OCI-LY3 (cell line): Measurements from ENCODE around the gene OR1F1.

Experiments
- H2AFZ ChIP-seq: fragments of 200-600, 300-600 bp; shearing (Covaris generic); 2 replicates; pipeline ENCODE4 v1.6.0; 2014; ENCODE audit warnings: antibody characterized with exemption, low read depth, low read length
- H3K27ac ChIP-seq: fragments of 200-600, 300-600 bp; sonication (generic); 2 replicates; pipeline ENCODE4 v1.5.1; 2014; ENCODE audit warnings: mild to moderate bottlenecking, low read length, moderate library complexity, mixed read lengths
- H3K27me3 ChIP-seq: fragments of 200-600, 300-600 bp; sonication (generic); 2 replicates; pipeline ENCODE4 v1.6.1; 2014; ENCODE audit warnings: low read depth, low read length, mixed read lengths
- H3K36me3 ChIP-seq: fragments of 200-600, 300-600 bp; sonication (generic); replicated peaks from 2 replicates; pipeline ENCODE3; 2014; ENCODE audit warnings: low read depth, low read length, mixed read lengths
- H3K4me1 ChIP-seq: fragments of 300-600, 200-600 bp; sonication (generic); 2 replicates; pipeline ENCODE4 v1.6.1; 2014; ENCODE audit warnings: low read length, mixed read lengths
- H3K4me2 ChIP-seq: fragments of 200-600, 300-600 bp; sonication (generic); 2 replicates; pipeline ENCODE4 v1.6.1; 2014; ENCODE audit warnings: low read length, mixed read lengths
- H3K4me3 ChIP-seq: fragments of 300-600, 200-600 bp; sonication (generic); 2 replicates; pipeline ENCODE4 v1.5.1; 2014; ENCODE audit warnings: antibody characterized with exemption, mild to moderate bottlenecking, low read length, moderate library complexity
- H3K79me2 ChIP-seq: fragments of 300-600, 200-600 bp; shearing (Covaris generic); 2 replicates; pipeline ENCODE4 v1.6.1; 2014; ENCODE audit warnings: mild to moderate bottlenecking, low read length, mixed read lengths
- H3K9ac ChIP-seq: fragments of 300-600, 200-600 bp; shearing (Covaris generic); 2 replicates; pipeline ENCODE4 v1.6.0; 2014; ENCODE audit warnings: mild to moderate bottlenecking, low read length, moderate library complexity
- H3K9me3 ChIP-seq: fragments of 200-600, 300-600 bp; shearing (Covaris generic); 2 replicates; pipeline ENCODE4 v1.6.1; 2014; ENCODE audit warnings: low read length, mixed read lengths; ENCODE audit not compliant: insufficient read depth
- H4K20me1 ChIP-seq: fragments of 200-600, 300-600 bp; sonication (generic); 2 replicates; pipeline ENCODE4 v1.6.1; 2016; ENCODE audit warnings: low read length, mixed read lengths; ENCODE audit not compliant: insufficient read depth
- CTCF ChIP-seq: fragments of 200-600, 300-600 bp; sonication (generic); IDR thresholded peaks from 2 replicates; pipeline ENCODE4 v1.5.1; 2014; ENCODE audit warnings: antibody characterized with exemption, low read length, low read depth
- EZH2phosphoT487 ChIP-seq: fragments of 200-600 bp; shearing (Covaris generic); IDR thresholded peaks from 2 replicates; pipeline ENCODE4 v1.6.1; 2018; ENCODE audit warnings: antibody characterized with exemption, mixed run types, low read depth

The OR1F1 gene

GRCh38 chr16:3254309-3254708 lies 66.3 kb downstream of the OR1F1 start:
- H3K27me3 ChIP-seq, result no peaks in the 10 kb centered on the region
- no peak for TF ChIP-seq CTCF
- TF ChIP-seq EZH2phosphoT487, result no peak
- H3K9me3 ChIP-seq, result no peaks in the 10 kb centered on the region
- no peaks in the 10 kb centered on the region for H3K4me1 ChIP-seq
- H3K9ac ChIP-seq, result no peak overlapping the region
- no peaks in the 10 kb centered on the region for H4K20me1 ChIP-seq
- H2AFZ ChIP-seq, result no peak overlapping the region
- H3K36me3 ChIP-seq, result no peaks in the 10 kb centered on the region
- H3K27ac ChIP-seq, result no peak overlapping the region
- no peak overlapping the region for H3K4me3 ChIP-seq
- H3K79me2 ChIP-seq, result no peaks in the 10 kb centered on the region
- H3K4me2 ChIP-seq, result no peak overlapping the region
